NCI-H345 treated with DMSO at 0.1 percent for 48 hours (cell line): ENCODE data around the gene NCOA7.

Experiments
- DNase-seq: peaks from one replicate; lab custom pipeline; 2025; ENCODE audit not compliant: unreplicated experiment; lab: John Stamatoyannopoulos, UW

Gene NCOA7, protein sequence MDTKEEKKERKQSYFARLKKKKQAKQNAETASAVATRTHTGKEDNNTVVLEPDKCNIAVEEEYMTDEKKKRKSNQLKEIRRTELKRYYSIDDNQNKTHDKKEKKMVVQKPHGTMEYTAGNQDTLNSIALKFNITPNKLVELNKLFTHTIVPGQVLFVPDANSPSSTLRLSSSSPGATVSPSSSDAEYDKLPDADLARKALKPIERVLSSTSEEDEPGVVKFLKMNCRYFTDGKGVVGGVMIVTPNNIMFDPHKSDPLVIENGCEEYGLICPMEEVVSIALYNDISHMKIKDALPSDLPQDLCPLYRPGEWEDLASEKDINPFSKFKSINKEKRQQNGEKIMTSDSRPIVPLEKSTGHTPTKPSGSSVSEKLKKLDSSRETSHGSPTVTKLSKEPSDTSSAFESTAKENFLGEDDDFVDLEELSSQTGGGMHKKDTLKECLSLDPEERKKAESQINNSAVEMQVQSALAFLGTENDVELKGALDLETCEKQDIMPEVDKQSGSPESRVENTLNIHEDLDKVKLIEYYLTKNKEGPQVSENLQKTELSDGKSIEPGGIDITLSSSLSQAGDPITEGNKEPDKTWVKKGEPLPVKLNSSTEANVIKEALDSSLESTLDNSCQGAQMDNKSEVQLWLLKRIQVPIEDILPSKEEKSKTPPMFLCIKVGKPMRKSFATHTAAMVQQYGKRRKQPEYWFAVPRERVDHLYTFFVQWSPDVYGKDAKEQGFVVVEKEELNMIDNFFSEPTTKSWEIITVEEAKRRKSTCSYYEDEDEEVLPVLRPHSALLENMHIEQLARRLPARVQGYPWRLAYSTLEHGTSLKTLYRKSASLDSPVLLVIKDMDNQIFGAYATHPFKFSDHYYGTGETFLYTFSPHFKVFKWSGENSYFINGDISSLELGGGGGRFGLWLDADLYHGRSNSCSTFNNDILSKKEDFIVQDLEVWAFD

DNA sequence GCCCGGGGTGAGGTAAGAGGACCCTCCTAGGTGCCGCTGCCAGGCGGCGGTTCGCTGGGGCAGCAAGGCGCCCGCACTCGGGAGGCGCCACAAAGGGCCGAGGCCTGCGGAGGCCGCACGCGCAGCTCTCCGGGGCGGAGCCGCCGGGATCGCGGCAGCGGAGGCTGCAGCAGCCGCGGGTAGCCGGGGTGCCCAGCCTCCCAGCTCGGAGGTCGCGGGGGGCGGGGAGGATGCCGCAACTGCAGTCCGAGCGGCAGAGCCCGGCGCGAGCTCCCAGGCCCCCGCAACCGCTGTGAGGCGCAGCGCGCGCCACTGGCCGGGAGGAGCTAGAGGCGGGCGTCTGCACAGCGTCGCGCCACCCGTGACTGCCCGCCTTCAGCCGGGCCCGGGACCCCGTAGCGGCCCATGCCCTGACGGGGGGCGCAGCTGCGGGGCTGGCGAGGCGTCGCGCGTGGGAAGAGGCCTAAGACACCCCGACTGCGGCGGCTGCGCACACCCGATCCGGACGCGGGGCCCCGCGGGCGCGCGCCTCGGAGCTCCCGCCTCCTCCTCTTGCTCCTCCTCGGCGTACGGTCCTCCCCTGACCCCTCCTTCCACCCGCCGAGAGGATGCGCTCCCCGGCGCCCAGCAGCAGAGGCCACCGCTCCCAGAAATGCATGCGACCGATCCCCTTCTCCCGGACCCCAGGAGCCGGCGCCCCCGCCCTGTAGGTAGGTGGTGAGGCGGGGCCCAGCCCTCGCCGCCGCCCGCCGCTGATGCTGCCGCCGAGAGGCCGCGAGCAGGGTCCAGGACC is at the start of gene NCOA7:
Gene NCOA7 (plus strand): TSS at position 603 of the 793 bp plus-strand sequence. CDS start 24,395 bp downstream, outside the sequence.
- peak; percentile 46 for DNase-seq

- no peak for DNase-seq
Measured at GRCh38 chr6:125741336-125741735, 49.4 kb upstream of the NCOA7 start.

GRCh38 chr6:125742024-125742423 is 48.7 kb upstream of the NCOA7 start:
- no peak for DNase-seq

DNA sequence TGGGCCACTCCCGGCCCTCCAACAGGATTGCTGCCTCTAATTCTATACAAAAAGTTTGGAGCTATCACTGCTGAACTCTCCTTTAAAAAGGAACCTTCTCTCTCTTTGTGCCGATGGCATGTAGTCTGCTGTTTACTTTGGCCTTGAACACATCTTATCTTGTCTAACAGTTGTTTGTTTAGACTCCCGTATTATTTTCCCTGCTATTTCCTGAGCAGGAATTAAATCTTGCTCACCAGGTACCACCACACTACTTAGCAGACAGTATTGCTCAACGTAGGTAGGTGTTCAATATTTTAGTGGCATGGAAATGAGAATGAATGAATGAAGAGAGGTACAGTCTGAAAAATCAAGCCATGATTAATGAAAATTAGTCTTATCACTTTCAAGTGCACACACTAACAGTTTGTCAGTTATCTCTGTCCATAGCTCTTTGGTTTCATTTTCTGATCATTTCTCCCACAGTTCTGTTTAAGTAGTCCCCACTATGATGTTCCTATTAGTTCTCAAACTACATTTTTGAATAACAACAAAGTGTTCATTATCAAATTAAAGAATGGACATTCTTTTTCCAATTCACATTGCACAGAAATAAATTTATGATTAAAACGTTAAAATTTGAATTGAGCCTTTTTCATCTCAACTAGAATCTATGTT is 48.2 kb upstream of the NCOA7 start:
- DNase-seq, result no peak

GRCh38 chr6:125743604-125744003 is 47.2 kb upstream of the NCOA7 start:
- no peak for DNase-seq

DNA sequence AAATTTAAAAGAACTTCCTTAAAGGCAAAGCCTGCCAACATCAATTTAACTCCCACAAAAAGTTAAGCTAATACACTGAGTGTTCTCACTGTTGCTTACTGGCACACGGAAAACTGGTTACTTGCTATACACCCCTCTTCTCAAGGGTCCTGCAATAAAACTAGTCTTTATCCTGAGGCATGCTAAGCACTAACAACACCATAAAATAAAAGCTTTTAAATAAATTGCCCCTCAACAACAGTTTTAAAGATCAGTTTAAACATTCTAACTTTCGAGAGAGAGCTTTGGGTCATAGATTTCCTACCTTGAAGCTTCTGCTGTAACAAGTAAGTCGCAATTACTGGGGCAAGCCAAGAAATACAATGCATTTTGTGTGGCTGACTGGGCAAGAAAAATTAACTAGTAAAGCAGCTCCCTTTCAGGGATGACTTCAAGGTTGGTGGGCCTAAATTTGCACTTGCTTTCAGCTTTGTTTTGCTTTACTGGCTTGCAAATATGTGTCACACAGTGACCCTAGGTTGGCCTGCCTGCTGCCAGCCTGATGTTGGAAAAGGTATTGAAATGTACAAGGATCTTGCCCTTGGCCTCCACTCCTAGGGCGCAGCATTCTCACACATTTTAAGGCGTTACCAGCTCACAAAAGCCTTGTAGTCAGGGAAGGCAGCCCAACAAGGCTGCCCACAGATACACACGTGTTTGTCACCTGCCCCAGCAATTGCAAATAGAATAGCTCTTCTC is 45.3 kb upstream of the NCOA7 start:
- no peak for DNase-seq

GRCh38 chr6:125746019-125746414 is 44.7 kb upstream of the NCOA7 start:
- DNase-seq, result no peak

GRCh38 chr6:125746731-125747588 is 43.8 kb upstream of the NCOA7 start:
- no peak for DNase-seq

DNA sequence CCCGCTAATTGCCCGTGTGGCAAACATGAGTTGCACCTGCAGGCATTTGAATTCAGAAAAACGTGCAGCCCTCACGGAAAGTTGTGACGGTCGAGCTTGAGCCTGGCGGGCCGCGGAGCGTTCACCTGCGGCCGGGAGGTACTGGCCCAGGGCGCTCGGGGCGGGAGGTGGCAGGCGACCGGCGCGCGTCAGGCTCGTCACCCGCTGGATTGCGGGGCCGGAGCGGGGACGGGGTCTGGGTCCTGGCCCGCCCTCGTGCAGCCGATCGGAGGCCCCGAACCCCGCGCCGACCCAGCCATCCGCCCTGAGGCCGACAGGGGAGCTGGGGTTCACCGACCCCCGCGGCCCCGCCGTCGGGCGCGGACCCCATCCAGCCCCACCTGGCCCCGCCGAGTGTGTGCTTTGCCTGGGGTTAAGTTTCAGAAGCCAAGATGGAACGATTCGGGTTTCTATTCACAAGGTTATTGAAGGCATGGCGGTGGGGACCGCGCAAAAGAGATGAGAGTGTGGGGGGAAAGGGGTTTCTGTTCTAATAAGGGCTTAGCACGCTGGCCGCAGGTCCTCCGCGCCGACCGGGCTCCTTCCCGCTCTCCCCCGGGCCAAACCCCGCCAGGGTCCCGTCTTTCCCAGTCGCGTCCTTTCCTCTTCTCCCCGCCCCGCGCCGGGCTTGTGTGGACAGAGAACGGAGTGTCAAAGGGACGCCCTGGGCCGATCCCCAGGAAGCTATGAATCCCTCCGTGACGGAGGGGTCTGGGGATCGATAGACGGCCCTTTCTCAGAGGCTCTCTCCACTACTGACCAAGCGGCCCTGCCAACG is 43.0 kb upstream of the NCOA7 start:
- DNase-seq, result peak; percentile 52

DNA sequence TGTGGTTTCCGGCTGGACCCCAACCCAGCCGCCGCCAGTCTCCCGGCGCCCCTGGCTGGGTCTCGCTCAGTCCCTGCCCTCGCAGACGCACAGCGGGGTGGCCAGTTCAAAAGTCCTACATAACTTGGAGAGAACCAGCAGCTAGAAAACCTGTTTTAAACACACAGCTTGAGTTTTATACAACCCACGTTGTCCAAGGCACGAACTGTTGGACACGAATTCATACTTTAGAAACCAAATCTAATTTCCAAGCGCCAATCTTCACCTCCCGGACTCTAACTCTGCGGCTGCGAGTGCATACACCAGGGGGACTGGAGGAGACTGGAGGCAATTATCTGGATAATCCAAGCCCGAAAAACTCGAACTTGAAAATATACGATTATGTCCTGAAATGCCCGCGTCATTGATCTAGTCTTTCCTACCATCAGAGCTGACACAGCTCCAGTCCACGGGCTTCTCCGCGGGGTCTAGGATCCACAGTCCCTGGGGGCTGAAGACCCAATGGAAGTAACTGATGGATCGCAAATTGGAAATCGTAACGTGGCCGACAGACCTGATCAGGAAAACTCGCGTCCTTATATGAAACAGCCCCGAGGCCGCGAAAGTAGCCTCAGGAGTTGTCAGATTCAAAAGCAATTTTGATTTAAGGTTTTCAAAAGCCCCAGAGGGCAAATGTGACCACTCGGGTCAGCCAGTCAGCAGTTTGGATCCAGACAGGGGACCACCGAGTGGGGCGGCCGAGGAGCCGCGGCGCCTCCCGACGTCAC is 42.2 kb upstream of the NCOA7 start:
- DNase-seq, result peak; percentile 48

- DNase-seq, result peak; percentile 81
Measured at GRCh38 chr6:125749173-125749864, 41.4 kb upstream of the NCOA7 start, which contains the start of gene HEY2. HEY2 (plus strand) TSS chr6:125749632; CDS start chr6:125749777, 145 bp downstream.

GRCh38 chr6:125749865-125750691 is 40.7 kb upstream of the NCOA7 start:
- peak; percentile 45 for DNase-seq

DNA sequence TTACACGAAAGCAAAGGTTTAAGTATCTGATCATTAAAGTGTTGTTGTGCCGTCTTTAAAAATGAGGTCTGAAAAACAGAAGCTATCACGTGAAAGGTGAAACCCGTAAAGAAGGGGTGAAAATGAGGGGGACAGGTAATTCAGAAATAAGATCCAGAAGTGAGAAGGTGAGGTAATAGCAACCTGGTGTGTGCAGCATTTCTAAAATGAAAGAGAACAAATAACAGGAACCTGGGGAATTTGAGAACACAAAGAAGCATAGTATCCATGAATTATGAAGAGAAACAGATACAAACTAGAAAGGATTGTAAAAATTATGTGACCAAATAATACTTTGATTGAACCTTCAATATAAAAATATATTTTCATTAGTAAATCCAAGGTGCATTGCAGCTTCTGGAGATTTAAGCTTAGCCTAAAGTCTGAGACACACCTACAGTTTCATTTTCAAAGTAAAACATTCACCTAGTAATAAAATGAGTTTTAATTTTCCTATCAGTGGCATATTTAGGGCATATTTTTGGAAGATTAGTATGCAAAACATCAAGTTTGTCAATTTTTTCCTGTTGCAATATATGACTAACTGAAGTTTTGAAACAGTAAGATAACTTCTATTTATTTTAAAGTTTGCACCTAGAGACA is 39.9 kb upstream of the NCOA7 start:
- DNase-seq, result no peak

DNA sequence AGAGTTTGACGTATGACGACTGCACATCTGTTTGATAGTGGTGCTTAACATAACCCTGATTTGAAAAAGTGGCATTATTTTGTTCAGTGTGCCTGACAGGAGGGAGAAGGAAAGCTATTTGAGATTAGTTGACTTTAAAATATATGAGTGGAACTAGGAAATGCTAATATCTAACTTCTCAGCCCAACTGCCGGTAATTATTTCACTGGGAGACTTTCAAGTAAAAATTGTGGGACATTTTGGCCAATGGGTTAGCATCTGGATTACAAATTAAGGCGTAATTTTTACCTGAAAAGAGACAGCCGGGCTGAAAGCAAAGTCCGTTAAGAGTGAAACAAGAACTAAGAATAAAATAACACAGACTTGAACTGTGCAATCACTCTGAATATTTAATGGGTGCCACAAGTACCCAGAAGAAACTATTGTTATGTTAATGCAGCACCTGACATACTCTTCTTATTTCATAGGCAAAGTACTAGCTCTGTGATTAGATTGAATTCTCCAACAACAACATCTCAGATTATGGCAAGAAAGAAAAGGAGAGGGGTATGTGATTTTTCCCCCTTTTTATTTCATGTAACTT is 39.3 kb upstream of the NCOA7 start:
- no peak for DNase-seq

DNA sequence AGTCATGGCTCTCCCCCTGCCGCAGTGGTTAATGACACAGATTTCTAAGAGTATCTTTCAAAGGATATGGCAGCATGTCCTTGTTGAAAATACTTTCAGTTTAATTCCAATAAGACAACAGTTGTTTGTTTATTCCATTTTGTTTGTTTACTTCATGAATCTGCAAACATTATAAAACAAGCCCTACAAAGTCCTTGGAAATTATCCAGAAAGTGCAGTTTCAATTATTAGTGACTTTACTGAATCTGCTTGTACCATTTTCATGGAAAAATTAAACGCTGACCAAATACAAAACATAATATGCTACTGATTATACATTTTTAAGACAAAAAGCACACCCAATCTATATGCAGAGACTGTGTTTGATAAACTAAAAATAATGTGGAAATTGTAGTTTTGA is 38.0 kb upstream of the NCOA7 start:
- DNase-seq, result no peak
